Neural progenitor cell (in vitro differentiated cells): ENCODE measurements around the gene SHC3. TPM values are rescaled to one million over a fixed set of nuclear protein-coding genes. Genes with fewer than 3 reads are reported as not detected.

Source experiments
- DNase-seq: peaks from one replicate; pipeline ENCODE4 v3.0.0-alpha.2; 2016; ENCODE audit warnings: low spot score
- H2AFZ ChIP-seq: fragments of 200-600 bp; sonication (generic); replicated peaks from 2 replicates; pipeline ENCODE4 v1.6.1; 2016; ENCODE audit warnings: antibody characterized with exemption
- H3F3A ChIP-seq: fragments of 200-600 bp; sonication (generic); 2 replicates; pipeline ENCODE4 v1.6.1; 2016; ENCODE audit warnings: antibody characterized with exemption, low read depth
- H3K27ac ChIP-seq: fragments of 200-600 bp; sonication (generic); 2 replicates; pipeline ENCODE4 v1.5.1; 2016; ENCODE audit warnings: mild to moderate bottlenecking
- H3K27me3 ChIP-seq: fragments of 200-600 bp; sonication (generic); 2 replicates; pipeline ENCODE4 v1.6.1; 2016; ENCODE audit warnings: mild to moderate bottlenecking, moderate library complexity
- H3K36me3 ChIP-seq: fragments of 200-600 bp; sonication (generic); 2 replicates; pipeline ENCODE4 v1.5.1; 2016
- H3K4me1 ChIP-seq: fragments of 200-600 bp; sonication (generic); 2 replicates; pipeline ENCODE4 v1.6.1; 2016; ENCODE audit warnings: mixed run types
- H3K4me2 ChIP-seq: fragments of 200-600 bp; sonication (generic); 2 replicates; pipeline ENCODE4 v1.6.1; 2016
- H3K4me3 ChIP-seq: fragments of 200-600 bp; sonication (generic); 2 replicates; pipeline ENCODE4 v1.5.1; 2016
- H3K79me2 ChIP-seq: fragments of 200-600 bp; sonication (generic); 2 replicates; pipeline ENCODE4 v1.6.1; 2016; ENCODE audit warnings: low read depth
- H3K9ac ChIP-seq: fragments of 200-600 bp; sonication (generic); 2 replicates; pipeline ENCODE4 v1.6.1; 2016
- H3K9me3 ChIP-seq: fragments of 200-600 bp; sonication (generic); 2 replicates; pipeline ENCODE4 v1.5.1; 2016; ENCODE audit warnings: low read depth
- H4K20me1 ChIP-seq: fragments of 200-600 bp; sonication (generic); 2 replicates; pipeline ENCODE4 v1.6.1; 2016; ENCODE audit warnings: low read depth
- H3K27ac Mint-ChIP-seq: 3 replicates; pipeline ENCODE4 v1.8.0; 2021; ENCODE audit warnings: mixed read lengths
- H3K27me3 Mint-ChIP-seq: 2 replicates; pipeline ENCODE4 v1.8.0; 2022; ENCODE audit warnings: low read depth, mild to moderate bottlenecking, inconsistent platforms, moderate library complexity, mixed read lengths; ENCODE audit not compliant: insufficient read depth
- H3K36me3 Mint-ChIP-seq: 3 replicates; pipeline ENCODE4 v1.8.0; 2021; ENCODE audit warnings: mixed read lengths
- H3K4me1 Mint-ChIP-seq: 3 replicates; pipeline ENCODE4 v1.8.0; 2021; ENCODE audit warnings: mixed read lengths
- H3K4me3 Mint-ChIP-seq: 3 replicates; pipeline ENCODE4 v1.8.0; 2021; ENCODE audit warnings: mild to moderate bottlenecking, moderate library complexity, mixed read lengths
- H3K9me3 Mint-ChIP-seq: 3 replicates; pipeline ENCODE4 v1.8.0; 2020; ENCODE audit warnings: mixed read lengths
- EZH2 ChIP-seq: fragments of 200-600 bp; sonication (generic); IDR thresholded peaks from 2 replicates; pipeline ENCODE4 v1.6.1; 2017; ENCODE audit warnings: antibody characterized with exemption, mild to moderate bottlenecking, moderate library complexity
- EZH2phosphoT487 ChIP-seq: fragments of 200-600 bp; sonication (generic); IDR thresholded peaks from 2 replicates; pipeline ENCODE4 v1.6.1; 2017; ENCODE audit warnings: antibody characterized with exemption
- total RNA-seq: library from RNA; depleted of rRNA; stranded (reverse); fragments of >200 nt; gene quantifications from 2 replicates; pipeline ENCODE4 v1.2.3, GENCODE V29; 2015; ENCODE audit warnings: low replicate concordance
- TF ChIP-seq, protein P1 (sequence below): fragments of 200-600 bp; sonication (generic); IDR thresholded peaks from 2 replicates; pipeline ENCODE4 v1.5.1; 2017; ENCODE audit warnings: antibody characterized with exemption, mild to moderate bottlenecking

The SHC3 gene
- total RNA-seq, 1 donor from 2014 or later, result 0.64 TPM

DNA sequence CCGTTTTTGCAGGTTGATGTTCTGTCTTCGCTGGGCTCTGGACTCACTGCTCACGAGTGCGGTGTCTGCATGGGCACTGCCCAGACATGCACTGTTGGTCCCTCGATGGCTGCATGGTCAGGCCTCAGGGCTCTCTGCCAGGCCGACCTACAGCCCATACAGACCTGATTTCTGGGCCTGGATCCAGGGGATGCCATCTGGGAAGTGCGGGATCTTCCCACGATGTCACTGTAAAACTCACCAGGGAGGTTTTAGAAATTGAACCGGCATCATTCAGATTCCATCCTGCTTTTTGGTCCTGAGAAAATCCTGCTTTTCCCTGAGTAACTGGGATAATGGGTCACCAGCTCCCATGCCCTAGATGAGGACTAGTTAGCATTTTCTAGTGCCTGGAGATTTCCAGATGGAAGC lies 178.2 kb downstream of the SHC3 start:
- Histone ChIP-seq H3F3A (no peaks in the 10 kb centered on the region), H3K4me1 (peaks cover 9% of the 10 kb centered on the region), H2AFZ (no peak overlapping the region), H3K9me3 (no peaks in the 10 kb centered on the region), H3K4me2 (peak overlapping the region; percentile 30), H3K36me3 (no peaks in the 10 kb centered on the region), H3K27ac (no peak overlapping the region), H3K27me3 (no peaks in the 10 kb centered on the region), H3K79me2 (peaks cover 32% of the 10 kb centered on the region), H4K20me1 (peaks cover 55% of the 10 kb centered on the region), H3K4me3 (no peak overlapping the region), H3K9ac (no peak overlapping the region)
- peaks cover 4% of the 10 kb centered on the region for H3K27me3 Mint-ChIP-seq
- no peak overlapping the region for H3K27ac Mint-ChIP-seq
- H3K4me1 Mint-ChIP-seq, result peaks cover 64% of the 10 kb centered on the region
- DNase-seq, result no peak
- TF ChIP-seq EZH2phosphoT487 (no peak), EZH2 (no peak)
- TF ChIP-seq, protein P1, sequence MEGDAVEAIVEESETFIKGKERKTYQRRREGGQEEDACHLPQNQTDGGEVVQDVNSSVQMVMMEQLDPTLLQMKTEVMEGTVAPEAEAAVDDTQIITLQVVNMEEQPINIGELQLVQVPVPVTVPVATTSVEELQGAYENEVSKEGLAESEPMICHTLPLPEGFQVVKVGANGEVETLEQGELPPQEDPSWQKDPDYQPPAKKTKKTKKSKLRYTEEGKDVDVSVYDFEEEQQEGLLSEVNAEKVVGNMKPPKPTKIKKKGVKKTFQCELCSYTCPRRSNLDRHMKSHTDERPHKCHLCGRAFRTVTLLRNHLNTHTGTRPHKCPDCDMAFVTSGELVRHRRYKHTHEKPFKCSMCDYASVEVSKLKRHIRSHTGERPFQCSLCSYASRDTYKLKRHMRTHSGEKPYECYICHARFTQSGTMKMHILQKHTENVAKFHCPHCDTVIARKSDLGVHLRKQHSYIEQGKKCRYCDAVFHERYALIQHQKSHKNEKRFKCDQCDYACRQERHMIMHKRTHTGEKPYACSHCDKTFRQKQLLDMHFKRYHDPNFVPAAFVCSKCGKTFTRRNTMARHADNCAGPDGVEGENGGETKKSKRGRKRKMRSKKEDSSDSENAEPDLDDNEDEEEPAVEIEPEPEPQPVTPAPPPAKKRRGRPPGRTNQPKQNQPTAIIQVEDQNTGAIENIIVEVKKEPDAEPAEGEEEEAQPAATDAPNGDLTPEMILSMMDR, result no peak
- H3K9me3 Mint-ChIP-seq, result no peaks in the 10 kb centered on the region
- no peak overlapping the region for H3K4me3 Mint-ChIP-seq
- H3K36me3 Mint-ChIP-seq, result peaks cover 39% of the 10 kb centered on the region

DNA sequence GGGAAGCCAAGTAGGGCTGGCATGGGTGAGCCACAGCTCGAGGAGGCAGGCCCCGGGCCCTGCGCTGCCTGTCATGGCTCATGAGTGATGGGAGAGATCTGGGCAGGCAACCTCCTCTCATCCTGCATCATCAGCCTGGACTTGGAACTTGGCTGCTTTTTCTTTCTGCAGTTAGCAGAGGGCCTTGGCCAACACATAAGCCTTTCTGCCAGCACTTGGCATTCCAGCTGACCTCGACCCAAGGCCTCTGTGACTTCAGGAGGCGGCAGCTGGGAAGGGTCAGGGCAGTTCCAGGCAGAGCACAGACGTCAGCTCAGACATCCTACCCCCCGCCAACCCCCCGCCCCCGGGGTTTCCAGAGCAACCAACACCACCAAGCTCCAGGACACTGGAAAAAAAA lies 179.7 kb downstream of the SHC3 start:
- H3K36me3 Mint-ChIP-seq, result peaks cover 43% of the 10 kb centered on the region
- H3K27me3 ChIP-seq, result no peaks in the 10 kb centered on the region
- H3K4me1 ChIP-seq, result peaks cover 8% of the 10 kb centered on the region
- DNase-seq, result no peak
- peak overlapping the region; percentile 34 for H3K27ac Mint-ChIP-seq
- H3K36me3 ChIP-seq, result no peaks in the 10 kb centered on the region
- peaks cover 66% of the 10 kb centered on the region for H4K20me1 ChIP-seq
- no peak overlapping the region for H3K27ac ChIP-seq
- no peaks in the 10 kb centered on the region for H3K9me3 Mint-ChIP-seq
- H3F3A ChIP-seq, result no peaks in the 10 kb centered on the region
- H3K9me3 ChIP-seq, result no peaks in the 10 kb centered on the region
- H3K4me3 ChIP-seq, result no peak overlapping the region
- peaks cover 4% of the 10 kb centered on the region for H3K27me3 Mint-ChIP-seq
- H3K79me2 ChIP-seq, result peaks cover 47% of the 10 kb centered on the region
- no peak overlapping the region for H2AFZ ChIP-seq
- no peak overlapping the region for H3K9ac ChIP-seq
- no peak overlapping the region for H3K4me2 ChIP-seq
- TF ChIP-seq, protein P1, result no peak
- peaks cover 78% of the 10 kb centered on the region for H3K4me1 Mint-ChIP-seq
- H3K4me3 Mint-ChIP-seq, result peak overlapping the region; percentile 7

DNA sequence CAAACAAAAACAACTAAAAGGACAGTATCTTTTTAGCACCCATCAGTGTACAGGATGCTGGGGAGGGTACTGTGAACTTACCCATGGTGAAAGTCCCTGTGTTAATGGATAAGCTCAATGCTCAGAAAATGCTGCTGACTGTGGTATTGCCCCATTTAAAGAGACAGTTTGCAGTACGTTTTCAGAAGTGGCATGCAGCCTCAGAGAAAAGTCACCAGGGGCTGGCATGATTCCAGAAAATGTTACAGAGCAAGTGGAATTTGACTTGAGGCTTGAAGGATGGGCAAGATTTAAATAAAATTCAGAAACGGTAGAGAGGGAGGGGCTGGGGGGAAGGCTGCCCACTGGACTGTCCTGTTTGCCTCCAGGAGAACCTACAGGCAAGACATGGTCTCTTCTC lies 180.1 kb downstream of the SHC3 start:
- Histone ChIP-seq H3K27ac (no peak overlapping the region), H3K4me3 (no peak overlapping the region), H3F3A (no peaks in the 10 kb centered on the region), H3K36me3 (no peaks in the 10 kb centered on the region), H3K9ac (no peak overlapping the region), H3K4me1 (peaks cover 12% of the 10 kb centered on the region), H3K9me3 (no peaks in the 10 kb centered on the region), H3K79me2 (peaks cover 51% of the 10 kb centered on the region), H3K4me2 (no peak overlapping the region), H3K27me3 (no peaks in the 10 kb centered on the region), H4K20me1 (peaks cover 71% of the 10 kb centered on the region), H2AFZ (no peak overlapping the region)
- DNase-seq, result no peak
- H3K27ac Mint-ChIP-seq, result peak overlapping the region; percentile 34
- H3K27me3 Mint-ChIP-seq, result peaks cover 4% of the 10 kb centered on the region
- H3K9me3 Mint-ChIP-seq, result no peaks in the 10 kb centered on the region
- H3K4me1 Mint-ChIP-seq, result peaks cover 82% of the 10 kb centered on the region
- TF ChIP-seq EZH2 (no peak), EZH2phosphoT487 (no peak)
- TF ChIP-seq, protein P1, result no peak
- peaks cover 44% of the 10 kb centered on the region for H3K36me3 Mint-ChIP-seq
- no peak overlapping the region for H3K4me3 Mint-ChIP-seq
